ENCODE data around the gene TRMT10B. TPM values are rescaled to one million over a fixed set of nuclear protein-coding genes. Genes with fewer than 3 reads are reported as not detected.

TRMT10B gene
- total RNA-seq, 2 experiments from 2014 or later, result 2.8 TPM; not detected in 1

DNA sequence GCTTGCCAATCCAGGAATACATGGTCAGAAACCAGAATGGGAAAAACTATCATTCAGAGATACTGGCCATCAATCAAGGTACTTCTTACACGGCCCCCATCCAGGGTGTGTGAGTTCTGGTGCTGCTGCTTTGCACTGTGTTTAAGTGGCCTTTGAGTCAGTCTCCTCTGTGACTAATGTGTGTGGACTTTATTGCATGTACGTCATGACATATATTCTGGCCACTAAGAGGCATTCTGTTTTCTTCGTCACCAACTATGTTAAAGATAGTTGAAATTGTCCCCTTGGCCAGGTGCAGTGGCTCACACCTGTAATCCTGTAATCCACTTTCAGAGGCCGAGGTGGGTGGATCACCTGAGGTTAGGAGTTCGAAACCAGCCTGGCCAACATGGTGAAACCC is 22.7 kb downstream of the TRMT10B start:
- no peak for DNase-seq (ENCODE audit: low spot score)
- Histone ChIP-seq H3K27ac (ENCODE audit: low read depth, low read length, poor library complexity, severe bottlenecking) (no peak overlapping the region), H3K4me1 (ENCODE audit: insufficient read depth, low read length, poor library complexity, severe bottlenecking) (no peaks in the 10 kb centered on the region), H4K20me1 (ENCODE audit: insufficient read depth, low read length) (no peaks in the 10 kb centered on the region; the same call in 1 of the 2 replicates), H3K36me3 (ENCODE audit: insufficient read depth, low read length) (peaks cover 66% of the 10 kb centered on the region), H3K79me2 (ENCODE audit: insufficient read depth, low read depth, low read length) (peaks cover 10% of the 10 kb centered on the region; the same call in 1 of the 2 replicates), H3K9me2 (ENCODE audit: insufficient read depth, low read length) (no peaks in the 10 kb centered on the region), H3K9me3 (ENCODE audit: low read length) (no peaks in the 10 kb centered on the region), H3K4me2 (ENCODE audit: low read length) (no peak overlapping the region), H3K4me3 (ENCODE audit: low read depth, low read length, poor library complexity, severe bottlenecking) (no peak overlapping the region), H2AFZ (ENCODE audit: low read length) (no peak overlapping the region)
- intact Hi-C loops (cut with micrococcal nuclease; ENCODE audit: unreplicated experiment), result no loop called here
- POLR2A ChIA-PET, result no interaction called here
- CTCF ChIA-PET (ENCODE audit: unreplicated experiment), result no interaction called here
- TF ChIP-seq EZH2phosphoT487 (IDR thresholded peaks at IDR 0.05; ENCODE audit: borderline replicate concordance, low read depth, low read length), result no peak
- TF ChIP-seq, protein P1, sequence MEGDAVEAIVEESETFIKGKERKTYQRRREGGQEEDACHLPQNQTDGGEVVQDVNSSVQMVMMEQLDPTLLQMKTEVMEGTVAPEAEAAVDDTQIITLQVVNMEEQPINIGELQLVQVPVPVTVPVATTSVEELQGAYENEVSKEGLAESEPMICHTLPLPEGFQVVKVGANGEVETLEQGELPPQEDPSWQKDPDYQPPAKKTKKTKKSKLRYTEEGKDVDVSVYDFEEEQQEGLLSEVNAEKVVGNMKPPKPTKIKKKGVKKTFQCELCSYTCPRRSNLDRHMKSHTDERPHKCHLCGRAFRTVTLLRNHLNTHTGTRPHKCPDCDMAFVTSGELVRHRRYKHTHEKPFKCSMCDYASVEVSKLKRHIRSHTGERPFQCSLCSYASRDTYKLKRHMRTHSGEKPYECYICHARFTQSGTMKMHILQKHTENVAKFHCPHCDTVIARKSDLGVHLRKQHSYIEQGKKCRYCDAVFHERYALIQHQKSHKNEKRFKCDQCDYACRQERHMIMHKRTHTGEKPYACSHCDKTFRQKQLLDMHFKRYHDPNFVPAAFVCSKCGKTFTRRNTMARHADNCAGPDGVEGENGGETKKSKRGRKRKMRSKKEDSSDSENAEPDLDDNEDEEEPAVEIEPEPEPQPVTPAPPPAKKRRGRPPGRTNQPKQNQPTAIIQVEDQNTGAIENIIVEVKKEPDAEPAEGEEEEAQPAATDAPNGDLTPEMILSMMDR (conservative IDR thresholded peaks at IDR 0.05; ENCODE audit: low read length), result no peak
- BruUV-seq (replicated peaks), result no TSS peak

DNA sequence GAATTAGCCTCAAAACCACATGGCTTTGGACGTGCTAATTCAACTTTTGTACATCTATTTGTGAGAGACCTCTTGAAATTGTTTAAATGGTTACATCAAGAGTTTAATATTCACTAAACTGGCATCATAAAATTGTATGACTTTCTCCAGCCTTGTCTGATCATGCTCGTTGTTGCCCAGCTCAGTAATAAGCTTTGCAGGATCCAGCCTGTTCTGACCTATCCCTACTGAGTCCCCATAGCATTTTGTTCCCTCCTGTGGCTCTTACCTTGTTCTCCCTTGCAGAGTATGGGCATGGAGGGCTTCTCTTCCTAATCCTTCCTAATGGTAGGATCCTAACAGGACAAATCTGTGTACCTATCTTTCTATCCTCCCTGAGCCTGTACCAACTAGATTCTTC is 24.9 kb downstream of the TRMT10B start:
- ChIA-PET POLR2A (interaction anchor here (0.9 to 1.7 kb wide), 4 partner anchors 12 to 124 kb away, joined by 3 to 6 read pairs (median 4); no protein-coding TSS in a partner anchor), CTCF (ENCODE audit: unreplicated experiment) (interaction anchor here (0.8 kb wide), 1 partner anchor 9 kb away, joined by 3 read pairs; no protein-coding TSS in a partner anchor)
- no peak for DNase-seq (ENCODE audit: low spot score)
- Histone ChIP-seq H4K20me1 (ENCODE audit: insufficient read depth, low read length) (peaks cover 5% of the 10 kb centered on the region), H3K4me3 (ENCODE audit: low read depth, low read length, poor library complexity, severe bottlenecking) (no peak overlapping the region), H3K36me3 (ENCODE audit: insufficient read depth, low read length) (peaks cover 83% of the 10 kb centered on the region), H3K9me3 (ENCODE audit: low read length) (no peaks in the 10 kb centered on the region), H2AFZ (ENCODE audit: low read length) (no peak overlapping the region), H3K4me2 (ENCODE audit: low read length) (no peak overlapping the region), H3K27ac (ENCODE audit: low read depth, low read length, poor library complexity, severe bottlenecking) (no peak overlapping the region), H3K9me2 (ENCODE audit: insufficient read depth, low read length) (no peaks in the 10 kb centered on the region), H3K4me1 (ENCODE audit: insufficient read depth, low read length, poor library complexity, severe bottlenecking) (peaks cover 13% of the 10 kb centered on the region), H3K79me2 (ENCODE audit: insufficient read depth, low read depth, low read length) (peaks cover 32% of the 10 kb centered on the region)
- no peak for TF ChIP-seq EZH2phosphoT487 (IDR thresholded peaks at IDR 0.05; ENCODE audit: borderline replicate concordance, low read depth, low read length)
- TF ChIP-seq, protein P1 (conservative IDR thresholded peaks at IDR 0.05; ENCODE audit: low read length), result no peak
- intact Hi-C loops (cut with micrococcal nuclease; ENCODE audit: unreplicated experiment), result no loop called here
- no TSS peak for BruUV-seq (replicated peaks)

DNA sequence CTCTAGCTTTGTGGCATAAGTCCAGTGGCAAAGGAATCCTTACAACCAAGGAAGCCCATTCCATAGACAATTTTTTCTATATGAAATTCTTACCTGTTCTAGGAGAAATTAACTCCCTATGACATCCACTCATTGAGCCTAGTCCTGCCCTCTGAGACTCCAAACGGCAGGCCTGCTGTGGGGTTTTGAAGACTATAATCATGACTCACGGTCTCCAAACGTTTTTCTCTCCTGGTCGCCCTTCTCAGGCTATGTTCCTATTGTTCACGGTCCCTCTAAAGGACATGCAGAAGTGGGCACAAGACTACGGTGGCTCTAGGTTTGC is 30.6 kb downstream of the TRMT10B start:
- BruUV-seq (replicated peaks), result no TSS peak
- Histone ChIP-seq H4K20me1 (ENCODE audit: insufficient read depth, low read length) (peaks cover 12% of the 10 kb centered on the region), H3K79me2 (ENCODE audit: insufficient read depth, low read depth, low read length) (peaks cover 49% of the 10 kb centered on the region), H3K36me3 (ENCODE audit: insufficient read depth, low read length) (peaks cover 47% of the 10 kb centered on the region), H3K4me1 (ENCODE audit: insufficient read depth, low read length, poor library complexity, severe bottlenecking) (peaks cover 24% of the 10 kb centered on the region), H3K9me2 (ENCODE audit: insufficient read depth, low read length) (no peaks in the 10 kb centered on the region), H2AFZ (ENCODE audit: low read length) (peak overlapping the region; percentile 96; the same call in 1 of the 2 replicates), H3K4me2 (ENCODE audit: low read length) (peak overlapping the region; percentile 97), H3K9me3 (ENCODE audit: low read length) (no peaks in the 10 kb centered on the region), H3K4me3 (ENCODE audit: low read depth, low read length, poor library complexity, severe bottlenecking) (peak overlapping the region; percentile 95), H3K27ac (ENCODE audit: low read depth, low read length, poor library complexity, severe bottlenecking) (peak overlapping the region; percentile 75)
- TF ChIP-seq, protein P1 (conservative IDR thresholded peaks at IDR 0.05; ENCODE audit: low read length), result no peak
- no peak for TF ChIP-seq EZH2phosphoT487 (IDR thresholded peaks at IDR 0.05; ENCODE audit: borderline replicate concordance, low read depth, low read length)
- ChIA-PET CTCF (ENCODE audit: unreplicated experiment) (no interaction called here), POLR2A (interaction anchor here (0.7 to 2.4 kb wide), 9 partner anchors 10 to 305 kb away, joined by 3 to 15 read pairs (median 5); partner anchors contain the start of genes DCAF10 and TOMM5)
- intact Hi-C loops (cut with micrococcal nuclease; ENCODE audit: unreplicated experiment), result no loop called here
- no peak for DNase-seq (ENCODE audit: low spot score)

Measured in OCI-LY7 (cell line).